HG03469 (cell line): ENCODE data around the gene LEP.
"Not testable (repeated sequence)": the region's sequence is repeated elsewhere in the genome, so short reads cannot be mapped to it uniquely, and the experiment has no call there.

Experiments
- ATAC-seq: cut with Tn5 transposase; IDR thresholded peaks from one replicate; pipeline ENCODE4 v1.9.1; 2021; ENCODE audit warnings: mild to moderate bottlenecking, moderate library complexity, moderate number of reproducible peaks; ENCODE audit not compliant: unreplicated experiment

LEP gene

GRCh38 chr7:128210590-128211570 lies 30.2 kb upstream of the LEP start:
- no peak for ATAC-seq

DNA sequence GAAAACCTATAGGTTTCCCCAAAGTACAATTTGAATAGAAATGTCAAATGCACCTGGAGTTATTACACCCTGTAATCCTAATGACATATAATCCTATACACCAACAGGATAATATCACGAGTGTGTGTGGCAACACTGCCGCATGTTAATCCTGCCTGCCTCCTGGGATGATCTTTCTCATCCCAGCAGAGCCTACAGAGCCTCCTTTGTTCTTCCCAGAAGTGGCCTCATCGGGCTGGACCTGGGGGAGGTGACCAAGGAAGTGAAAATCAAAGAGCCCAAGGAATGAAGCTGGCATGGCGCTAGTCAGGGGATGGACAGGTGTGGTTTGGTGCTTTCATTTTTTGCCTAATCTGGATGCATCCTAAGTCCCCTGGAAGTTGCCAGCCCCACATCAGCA lies 29.5 kb upstream of the LEP start:
- no peak for ATAC-seq

- ATAC-seq: no peak
These were observed 26.6 kb upstream of the LEP start for GRCh38 chr7:128214463-128214862.

DNA sequence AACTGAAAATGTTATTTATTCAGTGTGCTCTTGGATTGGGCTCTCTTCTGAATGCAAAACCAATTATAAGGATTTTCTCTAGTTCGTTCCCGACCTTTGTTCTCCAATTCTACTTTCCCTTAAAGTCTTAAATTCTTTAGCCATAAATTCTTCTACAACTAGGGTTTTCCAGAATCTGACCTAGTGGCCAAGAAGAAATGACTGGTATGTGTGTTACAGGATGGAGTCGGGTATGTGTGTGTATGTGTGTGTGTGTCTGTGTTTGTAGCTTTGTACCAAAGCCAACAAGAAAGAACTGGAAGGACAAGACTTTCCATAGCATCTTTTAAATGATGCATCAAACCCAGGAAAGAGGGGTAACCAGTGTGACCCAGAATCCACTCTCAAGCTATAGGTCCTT lies 25.8 kb upstream of the LEP start:
- no peak for ATAC-seq

GRCh38 chr7:128215739-128216138 lies 25.3 kb upstream of the LEP start:
- ATAC-seq: no peak

- no peak for ATAC-seq
These were observed 23.9 kb upstream of the LEP start for GRCh38 chr7:128217030-128217805.

DNA sequence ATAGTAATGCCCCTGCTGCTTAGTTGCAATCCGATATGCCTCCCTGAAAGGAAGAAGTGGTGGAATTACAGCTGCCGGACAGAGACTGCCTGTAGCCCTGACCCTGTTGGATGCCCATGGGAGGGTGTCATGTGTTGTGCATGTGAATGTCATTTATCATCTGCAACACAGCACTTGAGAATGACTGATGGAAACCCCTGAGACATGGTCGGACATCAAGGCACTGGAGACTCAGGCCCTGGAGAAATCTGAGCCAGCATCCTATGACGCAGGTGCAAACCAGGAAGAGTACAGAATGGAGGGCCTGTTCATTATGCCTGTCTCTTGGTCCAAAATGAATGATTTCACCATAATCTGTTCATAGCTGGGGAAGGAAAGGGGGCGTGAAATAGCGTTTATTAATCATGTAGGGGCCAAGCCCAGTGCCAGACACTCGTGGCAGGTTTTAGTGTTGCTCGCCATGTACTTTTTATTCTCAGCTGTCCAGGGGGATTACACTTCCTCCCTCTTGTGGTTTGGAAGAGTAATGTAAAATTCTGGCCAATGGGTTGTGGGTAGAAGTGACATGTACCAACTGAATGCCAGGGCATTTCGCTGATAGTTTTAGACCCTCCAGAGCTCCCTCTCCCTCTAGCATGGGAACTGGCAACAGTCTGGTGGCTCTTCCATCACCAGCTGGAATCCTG lies 23.0 kb upstream of the LEP start:
- no peak for ATAC-seq

GRCh38 chr7:128219636-128220035 lies 21.4 kb upstream of the LEP start:
- ATAC-seq: no peak

- ATAC-seq: no peak
These were observed 19.1 kb upstream of the LEP start for GRCh38 chr7:128221929-128222403.

GRCh38 chr7:128226132-128226980 lies 14.7 kb upstream of the LEP start:
- no peak for ATAC-seq

DNA sequence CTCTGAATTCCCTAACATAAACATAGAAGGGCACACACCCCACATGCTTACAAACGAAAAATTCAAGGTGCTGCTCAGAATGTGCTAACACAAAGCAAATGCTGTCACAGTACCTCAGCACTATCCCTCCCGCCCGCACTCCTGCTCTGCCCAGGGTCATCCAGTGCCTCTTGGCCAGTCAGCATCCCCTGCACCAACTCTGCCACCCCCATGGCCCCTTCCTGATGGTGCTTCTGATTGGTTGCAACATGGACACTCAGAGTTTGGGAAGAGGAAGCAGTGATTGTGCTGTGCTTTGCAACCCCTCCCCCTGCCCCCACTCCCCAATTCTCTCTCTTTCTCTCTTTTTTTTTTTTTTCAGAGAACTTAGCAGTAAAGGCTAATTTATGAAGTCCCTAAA lies 13.8 kb upstream of the LEP start:
- no peak for ATAC-seq

GRCh38 chr7:128231021-128231420 lies 10.1 kb upstream of the LEP start:
- no peak for ATAC-seq

DNA sequence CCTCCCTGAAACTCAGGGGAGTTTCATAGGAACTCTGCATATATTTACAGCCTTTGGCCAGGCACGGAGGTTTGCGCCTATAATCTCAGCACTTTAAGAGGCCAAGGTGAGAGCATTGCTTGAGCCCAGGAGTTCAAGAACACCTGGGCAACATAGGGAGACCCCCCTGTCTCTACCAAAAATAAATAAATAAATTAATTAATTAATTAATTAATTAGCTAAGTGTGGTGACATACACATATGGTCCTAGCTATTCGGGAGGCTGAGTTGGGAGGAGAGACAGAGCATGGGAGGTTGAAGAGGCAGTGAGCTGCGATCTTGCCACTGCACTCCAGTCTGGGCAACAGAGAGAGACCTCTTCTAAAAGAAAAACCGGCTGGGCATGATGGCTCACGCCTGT lies 9.4 kb upstream of the LEP start:
- ATAC-seq: no peak

GRCh38 chr7:128233471-128233870 lies 7.6 kb upstream of the LEP start:
- ATAC-seq: no peak

DNA sequence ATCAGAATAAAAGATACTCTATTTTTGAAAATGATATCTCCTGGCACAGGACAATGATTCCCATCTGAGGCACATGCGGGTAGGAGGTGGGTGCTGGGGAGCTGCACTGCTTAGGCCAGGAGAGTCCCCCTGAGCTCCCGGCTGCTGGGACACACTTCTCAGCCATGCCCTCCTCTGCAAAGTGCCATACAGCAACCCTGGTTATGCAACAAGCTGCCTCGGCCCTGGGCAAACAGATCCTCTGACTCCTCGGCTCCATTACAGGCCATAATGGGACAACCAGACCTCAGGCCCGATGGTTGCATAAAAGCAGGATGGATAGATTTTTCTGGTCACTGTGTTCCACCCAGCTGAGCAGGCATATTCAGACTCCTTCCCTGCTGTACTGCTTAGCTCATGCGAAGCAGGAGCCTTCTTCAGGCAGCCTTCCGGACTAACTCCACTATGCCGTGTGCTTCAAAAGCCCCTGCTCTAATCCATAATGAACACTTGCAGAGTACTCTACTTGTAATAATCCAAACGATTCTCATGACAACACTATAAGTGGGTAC lies 6.5 kb upstream of the LEP start:
- ATAC-seq: no peak

- no peak for ATAC-seq
These were observed 5.6 kb upstream of the LEP start for GRCh38 chr7:128235471-128235870.

GRCh38 chr7:128236924-128237586 lies 4.0 kb upstream of the LEP start:
- peak; percentile 77 for ATAC-seq

- ATAC-seq: not testable (repeated sequence)
These were observed 1.9 kb upstream of the LEP start for GRCh38 chr7:128239146-128239545.

DNA sequence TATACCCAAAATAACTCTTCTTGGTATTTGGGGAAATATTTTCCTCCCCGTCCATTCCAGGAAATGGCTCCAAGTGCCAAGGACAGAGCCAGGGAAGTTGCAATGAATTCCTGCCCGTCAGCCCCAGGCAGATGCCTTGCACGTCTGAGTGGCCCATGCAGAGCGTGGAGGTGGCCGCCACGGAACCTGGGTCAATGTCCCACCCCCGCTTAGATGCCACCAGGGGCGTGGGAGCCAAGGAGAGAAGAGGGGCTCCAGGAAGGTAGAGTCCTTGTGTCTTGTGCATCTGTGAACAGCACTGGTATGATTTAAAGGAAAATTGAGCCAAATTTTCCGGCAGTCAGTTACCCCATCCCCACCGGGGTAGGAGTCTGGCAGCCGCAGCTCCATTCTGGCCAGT lies 1.6 kb downstream of the LEP start:
- no peak for ATAC-seq
